Activated CD4-positive, CD25-positive, alpha-beta regulatory T cell (primary cell): ENCODE data around the gene NTRK3.

Source experiments
- DNase-seq, 4 experiments: peaks; one replicate each; lab custom pipeline; 2025; lab: John Stamatoyannopoulos, UW

The NTRK3 gene

DNA sequence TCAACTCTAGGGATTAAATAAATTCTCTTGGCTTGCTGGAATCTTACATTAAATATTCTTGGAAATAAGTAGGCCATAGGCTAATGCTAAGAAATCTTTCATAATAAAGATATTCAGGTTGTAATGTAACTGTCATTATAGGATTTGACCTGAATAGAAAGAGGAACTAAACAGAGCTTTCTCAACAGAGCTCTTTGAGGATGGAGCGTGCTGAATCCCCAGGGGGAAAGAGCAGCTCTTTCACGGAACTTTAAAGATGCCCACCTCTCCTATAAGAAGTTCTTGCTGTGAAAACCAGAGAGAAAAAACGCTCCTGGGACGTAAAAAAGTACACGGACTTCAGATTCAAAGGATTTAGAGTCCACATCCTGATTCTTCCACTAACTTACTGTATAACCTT is 77.9 kb downstream of the NTRK3 start:
- no peak for DNase-seq

DNA sequence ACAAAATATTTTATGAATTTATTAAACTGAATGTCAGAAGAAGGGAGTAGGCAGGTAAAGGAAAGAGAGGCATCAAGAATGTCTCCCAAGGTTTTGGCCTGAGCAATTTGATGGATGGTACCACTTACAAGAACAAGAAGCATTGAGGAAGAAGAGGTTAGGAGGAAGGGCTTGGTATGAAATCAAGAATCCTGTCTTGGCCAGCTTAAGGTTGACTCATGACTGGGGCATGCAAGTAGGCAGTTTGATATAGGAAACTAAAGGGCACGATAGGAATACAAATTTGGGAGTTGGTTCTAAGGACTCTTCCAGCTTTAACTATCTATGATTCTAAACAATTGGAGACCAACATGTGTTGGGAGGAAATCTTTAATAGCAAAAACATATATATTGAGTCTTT is 79.1 kb downstream of the NTRK3 start:
- no peak for DNase-seq

DNA sequence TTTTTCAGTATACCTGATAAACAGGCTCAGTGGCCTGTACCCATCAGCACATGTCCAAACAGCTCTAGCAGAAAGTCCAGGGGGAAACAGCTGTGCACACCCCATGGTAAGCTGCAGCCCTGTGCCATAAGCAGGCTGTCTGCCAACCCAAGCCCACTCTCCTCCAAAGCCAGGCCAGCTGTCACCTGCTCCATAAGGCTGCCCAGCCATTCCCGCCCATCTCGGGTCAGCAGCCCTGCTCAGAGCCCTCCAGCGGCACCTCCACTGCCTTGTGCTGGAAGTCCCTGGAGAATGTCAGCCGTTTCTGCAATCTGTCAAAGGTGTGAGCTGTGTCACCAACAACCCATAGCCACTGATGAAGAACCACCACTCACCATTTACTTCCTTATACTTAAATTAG is 82.0 kb downstream of the NTRK3 start:
- no peak for DNase-seq

DNA sequence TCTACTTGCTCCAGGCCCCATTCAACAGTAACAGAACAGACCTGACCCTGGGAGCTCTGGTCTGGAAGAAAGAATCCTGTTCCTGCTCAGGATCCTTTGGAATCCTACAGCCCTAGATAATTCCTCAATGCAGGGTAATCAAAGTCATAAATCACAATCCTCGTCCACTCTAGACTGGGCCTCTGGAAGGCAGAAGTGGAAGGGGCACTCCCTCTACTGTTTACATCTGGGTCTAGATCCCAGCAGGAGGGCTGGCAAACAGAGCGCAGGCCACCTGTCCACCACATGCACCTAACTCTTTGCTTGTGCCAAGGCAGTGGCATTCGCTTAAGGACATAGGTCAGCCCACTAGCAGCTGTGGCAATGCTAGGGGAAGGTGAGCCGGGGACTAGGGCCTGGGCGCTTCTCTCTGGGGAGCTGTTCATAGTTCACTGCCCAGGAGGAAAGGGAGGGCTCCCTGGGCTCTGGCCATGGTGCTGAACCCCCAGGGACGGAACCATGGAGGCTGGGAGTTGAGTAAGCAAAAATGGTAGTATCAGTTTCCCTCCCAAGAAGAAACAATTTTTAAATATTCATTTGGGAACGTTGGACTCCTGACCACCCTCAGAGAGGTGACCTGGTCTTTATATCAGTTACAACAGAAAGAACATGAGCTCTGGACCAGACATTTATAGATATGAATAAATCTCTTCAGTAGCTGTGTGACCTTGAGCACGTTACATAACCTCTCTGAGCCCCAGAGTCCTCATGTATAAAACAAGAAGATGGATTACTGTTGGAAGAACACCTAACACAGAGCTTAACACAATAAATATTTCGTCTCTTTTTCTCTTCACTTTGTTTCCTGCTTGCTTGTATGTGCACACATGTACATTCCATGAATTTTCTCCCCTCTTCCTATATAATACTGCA is 90.2 kb downstream of the NTRK3 start:
- DNase-seq = no peak

DNA sequence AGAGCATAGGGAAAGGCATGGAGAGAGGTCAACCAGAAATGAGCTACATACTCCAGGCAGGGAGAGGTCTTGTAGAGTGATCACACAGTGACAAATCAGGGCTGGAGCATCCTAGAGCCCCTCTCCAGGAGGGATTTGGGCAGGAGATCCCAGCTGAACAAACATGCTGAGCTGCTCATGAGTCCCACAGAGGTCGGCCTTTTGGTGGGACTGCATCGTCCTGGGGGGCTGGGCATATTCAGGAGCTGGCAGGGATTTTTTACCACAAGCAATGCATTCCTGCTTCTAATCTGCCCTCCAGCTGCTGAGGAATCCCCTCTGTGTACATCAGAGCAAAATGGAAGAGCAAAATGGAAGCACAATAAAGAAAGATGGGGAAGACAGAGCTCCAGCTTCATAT is 94.9 kb downstream of the NTRK3 start:
- DNase-seq = no peak

DNA sequence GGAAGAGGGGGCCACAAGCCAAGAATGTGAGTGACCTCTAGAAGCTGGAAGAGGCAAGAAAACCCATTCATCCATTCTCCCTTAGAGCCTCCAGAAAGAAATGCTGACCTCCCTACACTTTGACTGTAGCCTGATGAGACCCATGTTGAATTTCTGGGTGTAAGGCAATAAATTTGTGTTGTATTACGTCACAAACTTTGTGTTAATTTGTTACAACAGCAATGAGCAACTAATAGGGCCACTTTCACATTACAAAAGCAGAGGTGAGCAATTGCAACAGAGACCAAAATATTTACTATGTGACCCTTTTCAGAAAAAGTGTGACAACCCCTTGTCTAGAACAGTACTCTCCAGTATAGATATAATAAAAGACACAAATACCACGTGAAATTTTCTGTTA is 101.2 kb downstream of the NTRK3 start:
- no peak for DNase-seq

DNA sequence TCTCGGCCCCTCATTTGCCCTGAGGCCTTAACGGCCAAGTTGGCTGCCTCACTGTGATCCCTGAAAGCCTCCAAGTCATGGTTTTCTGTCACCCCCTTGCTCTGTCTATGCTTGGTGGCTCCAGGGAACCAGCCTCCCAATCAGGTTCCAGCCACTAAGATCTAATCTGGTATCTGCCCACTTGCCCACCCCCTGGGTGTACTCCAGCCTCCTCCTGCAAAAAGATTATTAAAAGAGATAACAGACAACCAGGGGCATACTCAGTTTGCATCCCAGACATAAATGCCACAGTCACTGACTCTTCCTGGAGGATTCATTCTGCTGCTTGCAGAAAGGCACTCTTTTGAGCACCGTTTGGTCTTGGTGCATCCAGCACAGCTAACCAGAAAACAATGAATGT is 103.9 kb downstream of the NTRK3 start:
- no peak for DNase-seq

DNA sequence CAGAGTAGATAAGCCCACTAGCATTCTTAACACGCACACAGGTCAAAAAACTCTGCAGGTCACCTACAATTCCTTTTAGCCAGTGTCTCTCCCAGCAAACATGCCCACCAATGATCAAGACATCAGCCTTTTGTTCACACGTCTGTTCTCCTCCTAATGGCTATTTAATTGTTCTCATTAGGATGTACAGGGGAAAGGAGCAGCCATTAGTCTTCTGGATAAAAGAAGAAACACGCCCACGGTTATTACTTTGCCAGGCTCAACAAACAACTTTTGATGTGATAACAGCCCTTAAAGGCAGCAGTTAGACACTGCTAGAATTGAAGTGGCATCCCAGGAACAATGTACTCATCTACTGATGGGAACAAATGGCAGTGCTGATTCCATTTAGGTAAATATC is 108.8 kb downstream of the NTRK3 start:
- no peak for DNase-seq

DNA sequence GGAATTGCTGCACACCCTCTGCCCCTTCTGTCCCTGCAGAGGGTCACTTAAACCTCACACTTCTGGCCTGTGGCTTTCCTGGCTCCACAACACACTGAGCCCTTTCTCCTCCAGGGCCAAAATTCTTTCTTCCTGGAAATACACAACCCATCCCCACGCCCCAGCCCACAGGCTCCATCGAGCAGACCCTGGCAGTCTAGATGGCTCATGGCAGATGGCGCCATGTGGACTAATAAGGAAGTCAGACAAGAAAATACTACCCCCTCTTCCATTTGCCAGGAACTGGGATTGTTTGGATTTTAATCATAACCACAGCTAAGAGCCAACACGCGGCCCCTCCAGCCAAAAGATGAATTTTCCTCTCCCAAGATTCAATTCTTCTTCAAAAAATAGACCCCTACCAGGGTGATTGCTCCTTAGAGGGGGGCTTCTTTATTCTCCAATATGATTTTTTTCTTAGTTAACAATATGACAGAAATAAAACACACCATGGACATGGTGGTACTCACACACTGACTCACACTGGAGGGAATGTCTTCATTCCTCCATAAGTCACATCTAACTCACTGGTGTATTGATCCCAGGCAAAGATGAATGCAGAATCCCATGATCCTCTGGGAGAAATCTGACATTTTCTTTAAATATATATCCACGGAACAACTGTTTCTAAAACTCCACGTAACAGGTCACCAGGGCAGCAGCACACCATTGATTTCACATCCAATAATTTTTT is 111.5 kb downstream of the NTRK3 start:
- DNase-seq = no peak

DNA sequence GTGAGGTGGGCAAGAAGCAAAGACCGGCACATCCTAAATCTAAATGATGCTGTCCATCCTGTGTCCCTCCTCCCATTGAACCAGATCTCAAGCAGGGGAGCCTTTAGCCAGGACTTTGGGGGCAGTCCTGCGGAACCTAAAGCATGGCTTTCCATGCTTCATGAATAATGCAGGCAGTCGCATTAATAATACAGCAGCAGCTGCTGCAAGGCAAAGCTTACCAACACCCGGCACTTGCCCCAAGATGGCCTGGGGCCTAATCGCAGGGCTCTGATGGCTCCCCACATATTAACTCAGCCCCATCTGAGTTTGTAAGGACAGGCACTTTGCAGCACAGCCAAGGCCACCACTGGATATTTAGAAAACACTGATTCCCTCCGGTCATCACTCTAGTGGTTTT is 114.4 kb downstream of the NTRK3 start:
- no peak for DNase-seq

DNA sequence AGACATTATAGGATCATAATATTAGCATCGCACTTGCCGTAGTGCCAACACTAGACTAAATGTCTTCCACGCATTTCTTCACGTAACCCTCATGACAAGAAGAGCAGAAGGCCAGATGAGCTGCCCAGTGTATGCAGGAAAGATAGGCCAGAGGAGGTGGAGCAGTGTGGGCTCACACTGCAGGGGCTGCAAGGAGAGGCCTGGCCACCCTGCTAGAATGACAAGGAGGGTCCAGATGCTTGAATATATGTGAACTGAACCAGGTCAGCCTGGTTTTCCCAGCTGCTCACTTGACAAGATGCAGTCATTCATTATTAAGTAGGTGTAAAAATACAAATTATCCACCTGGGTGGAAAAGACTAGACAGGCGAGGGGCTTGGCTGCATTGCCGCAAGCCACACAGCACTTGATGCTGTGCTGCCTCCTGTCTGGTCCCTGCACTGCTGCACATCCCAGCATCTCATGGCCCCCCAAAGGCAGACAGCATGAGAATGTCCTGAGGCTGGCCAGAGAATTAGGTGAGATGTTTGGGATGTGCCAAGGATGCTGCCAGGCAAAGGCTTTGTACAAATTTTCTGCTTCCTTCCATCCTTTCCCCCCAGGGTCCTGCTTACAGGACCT is 115.2 kb downstream of the NTRK3 start:
- DNase-seq = no peak

DNA sequence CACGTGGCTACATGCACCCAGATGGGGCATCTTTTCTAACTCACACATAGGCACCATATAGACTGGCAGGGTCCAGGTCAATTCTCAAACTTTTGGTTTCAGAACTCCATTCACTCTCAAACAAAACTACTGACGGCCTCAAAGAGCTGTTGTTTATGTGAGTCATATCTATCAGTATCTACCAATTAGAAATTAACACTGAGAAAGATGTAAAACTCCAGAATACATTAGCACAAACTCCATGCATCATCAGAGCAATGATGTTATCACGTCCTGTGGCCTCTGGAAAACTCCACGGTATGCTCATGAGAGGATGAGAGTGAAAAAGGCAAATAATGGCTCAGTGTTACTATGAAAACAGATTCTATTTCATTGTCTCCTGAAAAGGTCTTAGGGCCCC is 116.1 kb downstream of the NTRK3 start:
- no peak for DNase-seq

DNA sequence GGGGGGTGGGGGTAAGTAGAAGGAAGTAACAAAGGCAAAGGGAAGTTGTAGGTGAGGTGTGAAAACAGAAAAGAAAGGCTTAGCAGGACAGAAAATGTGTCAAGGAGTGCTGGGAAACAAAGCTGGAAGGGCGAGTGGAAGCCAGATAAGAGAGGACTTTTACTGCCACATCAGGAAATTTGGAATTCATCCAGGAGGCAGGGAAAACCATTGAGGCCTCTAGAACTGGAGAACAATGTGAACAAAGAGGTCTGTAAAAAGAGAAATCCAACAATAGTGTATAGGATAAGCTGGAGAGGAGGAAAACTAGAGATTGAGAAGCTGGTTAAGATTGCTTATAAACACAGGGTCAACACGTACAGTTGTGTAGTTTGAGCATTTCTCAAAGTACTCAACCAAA is 116.6 kb downstream of the NTRK3 start:
- no peak for DNase-seq

DNA sequence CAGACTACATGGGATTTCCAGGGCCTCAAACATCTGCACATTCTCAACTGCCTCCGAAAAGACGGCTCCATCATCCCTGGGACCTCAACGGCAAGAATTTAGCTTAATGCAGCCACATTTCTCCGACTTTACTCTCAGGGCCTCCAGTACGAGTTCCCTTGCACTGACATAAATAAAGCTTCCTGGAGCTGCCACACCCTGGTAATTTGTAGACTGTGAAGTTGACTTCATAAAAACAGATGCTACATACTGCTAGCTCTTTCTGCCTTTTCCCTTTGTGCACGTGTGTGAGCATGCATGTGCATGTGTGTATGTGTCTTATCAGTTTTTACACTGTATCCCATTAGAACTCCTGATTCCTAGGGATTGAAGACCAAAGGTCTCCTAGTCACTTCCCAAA is 122.7 kb downstream of the NTRK3 start:
- no peak for DNase-seq

DNA sequence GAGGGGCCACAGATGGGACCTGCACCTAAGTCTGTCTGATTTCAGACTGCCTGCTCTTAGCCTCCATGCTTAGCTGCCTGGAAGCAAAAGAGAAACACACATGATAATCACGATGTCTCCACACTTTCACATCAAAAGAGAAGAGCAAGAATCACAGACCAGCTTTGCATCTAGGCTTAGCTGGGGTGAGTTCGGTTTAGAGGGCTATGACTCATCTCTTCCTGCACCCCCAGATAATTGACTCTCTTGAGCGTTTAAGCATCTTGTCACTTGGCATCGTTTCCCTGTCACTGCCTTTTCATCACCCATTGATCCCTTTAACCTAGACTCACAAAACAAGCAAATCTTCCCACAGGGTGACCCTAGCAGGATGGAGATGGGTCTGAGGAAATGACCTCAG is 124.0 kb downstream of the NTRK3 start:
- no peak for DNase-seq

DNA sequence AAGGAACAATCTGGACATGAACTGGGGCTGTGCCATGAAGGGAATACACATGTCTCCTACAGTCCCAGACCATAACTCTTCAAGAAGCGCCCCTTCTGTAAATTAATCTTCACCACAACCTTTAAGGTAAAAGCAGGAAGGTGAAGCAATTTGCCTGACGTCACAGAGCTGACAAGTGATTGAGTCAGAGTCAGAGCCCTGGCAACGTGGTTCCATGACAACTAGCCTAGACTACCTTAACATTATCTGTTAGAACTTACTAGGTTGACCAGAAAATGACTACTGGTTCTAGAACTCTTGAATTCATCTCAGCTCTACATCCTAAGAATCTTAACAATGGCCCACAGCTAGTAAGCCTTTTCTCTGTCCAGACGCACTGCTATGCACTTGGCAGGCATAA is 124.6 kb downstream of the NTRK3 start:
- DNase-seq = no peak

DNA sequence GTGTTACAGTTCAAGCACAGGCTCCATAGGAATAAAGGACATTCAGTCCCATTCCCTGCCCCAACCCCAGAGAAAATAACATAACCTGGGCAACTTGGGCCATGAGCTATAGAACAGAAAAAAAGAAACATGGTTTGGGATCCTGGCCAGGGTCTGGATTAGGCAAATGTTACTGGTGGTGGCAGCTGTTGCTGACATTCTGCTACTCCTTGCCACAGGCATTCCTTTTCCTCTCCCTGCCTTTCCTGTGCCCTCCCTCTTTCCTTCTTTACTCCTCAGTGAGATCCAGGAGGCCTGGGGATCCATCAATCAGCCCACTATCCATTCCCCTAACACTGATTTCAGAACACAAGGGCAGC is 129.1 kb downstream of the NTRK3 start:
- DNase-seq = no peak

DNA sequence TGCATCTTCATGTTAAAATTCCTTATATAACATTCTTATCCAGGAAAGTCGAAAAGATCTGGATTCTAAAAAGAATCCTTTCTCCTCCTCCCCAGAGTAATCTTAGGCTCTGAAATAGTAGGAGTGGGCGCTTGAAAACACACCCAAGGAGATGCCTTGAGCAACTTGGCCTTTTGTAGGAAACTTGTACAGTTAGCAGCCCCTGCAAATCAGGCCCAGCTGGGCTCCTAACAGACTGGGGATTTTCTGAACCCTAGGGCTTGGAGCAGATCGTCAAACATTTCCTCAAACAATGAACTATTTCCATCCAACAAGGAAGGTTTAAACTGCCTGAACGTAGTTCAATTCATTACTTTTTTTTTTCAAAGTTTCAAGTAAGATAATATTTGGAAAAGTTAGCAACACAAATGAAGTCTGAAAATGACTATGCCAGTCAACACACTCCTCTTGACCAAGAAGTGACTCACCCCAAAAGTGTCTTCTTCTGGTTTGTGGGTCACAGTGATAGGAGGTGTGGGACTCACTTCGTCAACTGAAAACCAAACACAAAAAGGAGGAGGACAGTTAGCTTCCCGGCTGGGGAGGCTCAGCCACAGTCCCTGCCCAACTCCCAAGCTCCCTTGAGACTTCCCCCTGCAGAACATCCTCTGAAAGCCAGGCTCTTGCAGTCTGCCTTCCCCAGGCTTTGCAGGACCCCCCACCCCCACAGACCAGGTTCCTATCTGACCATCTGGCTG is 129.7 kb downstream of the NTRK3 start:
- DNase-seq = no peak

DNA sequence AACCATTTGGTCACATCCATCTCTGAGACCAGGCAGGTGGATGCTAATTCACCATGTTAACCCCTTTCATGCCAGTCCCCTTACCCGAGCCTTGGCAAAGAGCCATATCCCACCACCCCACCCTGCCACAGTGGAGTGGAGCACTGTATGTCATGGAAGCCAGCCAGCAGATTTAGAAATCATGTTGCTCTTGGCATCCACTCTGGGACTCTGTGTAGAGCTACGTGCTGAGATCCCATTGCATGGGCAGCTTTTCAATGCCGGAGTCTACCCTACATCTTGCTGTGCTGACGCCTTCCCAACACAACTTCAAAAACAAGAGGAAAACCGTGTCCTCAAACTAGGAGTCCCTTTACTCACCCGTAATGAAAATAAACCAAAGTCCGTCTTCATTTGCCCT is 131.0 kb downstream of the NTRK3 start:
- DNase-seq = no peak

DNA sequence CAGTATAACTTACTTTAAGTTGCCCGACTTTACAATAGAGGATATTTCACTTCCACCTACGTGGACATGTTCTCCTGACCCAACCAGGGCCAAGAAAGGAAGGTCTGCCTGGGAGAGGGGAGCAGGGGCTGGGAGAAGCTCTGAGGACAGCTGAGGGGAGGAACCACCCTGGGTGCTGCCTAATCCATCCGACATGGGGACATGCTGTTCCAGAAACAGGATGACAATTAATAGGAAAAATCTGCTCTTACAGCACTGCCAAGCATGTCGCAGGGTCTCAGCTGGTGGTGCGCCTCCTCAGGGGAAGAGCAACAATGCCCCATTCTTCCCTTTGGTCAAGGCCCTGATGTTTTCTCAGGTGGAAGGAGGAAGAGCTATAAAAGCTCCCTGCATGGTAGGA is 132.3 kb downstream of the NTRK3 start:
- DNase-seq = no peak

DNA sequence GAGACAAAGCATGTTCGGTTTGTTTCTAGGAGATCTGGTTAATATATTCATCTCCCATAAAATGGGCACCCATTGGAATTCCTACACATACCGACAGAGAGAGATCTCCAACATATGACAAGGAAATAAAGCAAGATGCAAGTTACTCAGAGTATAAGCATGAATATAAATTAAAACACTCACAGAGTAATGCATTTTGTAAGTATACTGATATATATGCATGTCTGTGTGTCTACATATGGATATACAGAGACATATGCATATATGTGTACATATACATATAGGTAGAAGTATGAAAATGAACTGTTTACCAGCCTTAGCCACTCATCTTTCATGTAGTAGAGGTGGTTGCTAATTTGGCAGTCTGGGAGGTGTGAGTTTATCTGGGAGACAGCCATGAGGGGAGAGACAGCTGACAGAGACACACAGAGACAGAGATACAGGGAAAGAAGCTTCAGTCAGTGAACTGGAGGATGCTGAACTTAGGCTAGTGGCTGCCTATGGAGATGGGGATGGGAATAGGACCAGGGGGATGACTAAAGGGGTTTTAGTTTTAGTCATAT is 134.5 kb downstream of the NTRK3 start:
- no peak for DNase-seq

DNA sequence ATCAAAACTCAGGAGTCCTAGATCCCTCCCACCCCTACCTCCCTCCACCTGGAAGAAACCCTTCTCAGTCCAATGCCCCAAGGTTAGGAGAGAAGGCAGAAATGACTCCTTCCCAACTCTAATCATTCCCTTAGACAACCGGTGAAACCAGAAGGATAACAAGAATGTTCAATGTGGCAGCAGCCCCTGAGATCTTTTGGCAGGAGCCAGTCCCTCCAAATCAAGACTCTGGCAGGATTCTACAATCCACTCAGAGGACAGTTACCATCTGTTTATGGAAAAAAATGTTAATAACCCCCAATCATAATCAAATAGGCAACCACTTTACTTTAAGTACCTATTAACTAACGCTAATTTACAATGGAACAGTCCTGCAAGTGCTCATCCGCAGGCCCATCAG is 136.5 kb downstream of the NTRK3 start:
- DNase-seq = no peak
